Heart right ventricle (tissue), 16 donors: ENCODE results near the gene CCS. TPM values are rescaled to one million over a fixed set of nuclear protein-coding genes. Genes with fewer than 3 reads are reported as not detected.
A peak's percentile ranks its signal among the peaks of the same experiment; 100 is the strongest.

Source experiments
- ATAC-seq, 8 donors: fragments of 200-7000 bp; cut with Tn5 transposase; one replicate each; pipeline ENCODE4 v1.9.1; 2020; ENCODE audit warnings: mild to moderate bottlenecking in 8 of 8, moderate library complexity in 8 of 8, moderate number of reproducible peaks in 1 of 8
- DNase-seq, 2 donors: peaks; one replicate each; pipeline ENCODE4 v3.0.0-alpha.2; 2020
- H3K27ac ChIP-seq, 10 donors: fragments of 200-600 bp; sonication (generic) in 2 of 10; one replicate each; pipeline versions ENCODE4 v1.5.0 to v1.8.0; 2020 to 2022; ENCODE audit warnings: mild to moderate bottlenecking in 3 of 10
- H3K27me3 ChIP-seq, 7 donors: fragments of 200-600 bp; one replicate each; pipeline ENCODE4 v1.8.0; 2021 to 2022; ENCODE audit warnings: mild to moderate bottlenecking in 2 of 7
- H3K36me3 ChIP-seq, 9 donors: fragments of 200-600 bp; sonication (generic) in 1 of 9; one replicate each; pipeline versions ENCODE4 v1.5.0 to v1.8.0; 2020 to 2022; ENCODE audit warnings: mild to moderate bottlenecking in 2 of 9
- H3K4me1 ChIP-seq, 9 donors: fragments of 200-600 bp; sonication (generic) in 1 of 9; one replicate each; pipeline versions ENCODE4 v1.5.0 to v1.8.0; 2020 to 2022; ENCODE audit warnings: mild to moderate bottlenecking in 4 of 9
- H3K4me3 ChIP-seq, 10 donors: fragments of 200-600 bp; sonication (generic) in 2 of 10; one replicate each; pipeline versions ENCODE4 v1.5.0 to v1.8.0; 2020 to 2022; ENCODE audit warnings: mild to moderate bottlenecking in 7 of 10, moderate library complexity in 2 of 10
- H3K9me3 ChIP-seq, 11 donors: fragments of 200-600 bp in 10 of 11; sonication (generic) in 2 of 11; one replicate each; pipeline versions ENCODE4 v1.5.0 to v1.8.0; 2013 to 2022; ENCODE audit warnings: mild to moderate bottlenecking in 2 of 11, control low read depth in 1 of 11, moderate library complexity in 1 of 11
- CTCF ChIP-seq, 9 donors: fragments of 200-600 bp; sonication (generic) in 2 of 9; IDR thresholded peaks; one replicate each; pipeline versions ENCODE4 v1.5.0 to v1.8.0; 2021 to 2022; ENCODE audit warnings: antibody characterized with exemption in 9 of 9, mild to moderate bottlenecking in 5 of 9, moderate library complexity in 1 of 9
- WGBS, 2 donors: extraction: QIAGEN DNeasy Blood & Tissue Kit; methylation state at CpG; one replicate each; pipeline ENCODE4 v1.1.7; 2013; ENCODE audit warnings: inconsistent platforms in 1 of 2; 5-methylcytosine and 5-hydroxymethylcytosine counted together
- intact Hi-C, 10 donors: fragments of 100-400 bp; cut with DNase I; formaldehyde crosslinking; loops; one replicate each; pipeline versions ENCODE4 v1.11.1 to v1.14.2; 2022
- polyA plus RNA-seq, 2 donors: library from polyadenylated mRNA; stranded (reverse); fragments of 200-250 nt; gene quantifications; one replicate each; pipeline ENCODE4 v1.2.3, GENCODE V29; 2013
- total RNA-seq, 10 donors: library from RNA; stranded (reverse); fragmentation: NEBNext Ultra II Directional in 3 of 10; extraction: Animal tissue kit (Norgen Biotek cat#: 25700) in 3 of 10; gene quantifications; one replicate each; pipeline versions ENCODE4 v1.2.1 to v1.2.4, GENCODE V29; 2021 to 2023
- donor health status: Arrhythmogenic right ventricular cardiomyopathy.
- donor health status: ischemic (EF 13 %, LVEDD 7.1; RV severe dilation, severe dysfunction).
- donor health status: healthy with polysubstance abuse.
- donor health status: DM: no; HTN: yes; CAD: no.
- donor health status: DM: no; HTN: no; CAD: no.
- donor health status: ischemic (EF 25% LVEDD 6.9; RV normal size, moderate dysfunction).
- donor health status: ischemic (EF 25% LVEDD 5.7; RV mildly dilated, moderate dysfunction).
- donor health status: healthy.
- donor health status: DM: yes; HTN: yes; CAD: no.
- donor health status: Ischemic cardiomyopathy.
- donor health status: ischemic (EF 35%, LVEDD 5.7; RV mildly dilated, moderate dysfunction).
- donor health status: nonischemic (EF 11% LVEDD 7.7; RV severe dilation, severe dysfunction).
- donor health status: DM: yes; HTN: yes; CAD: no.
- donor health status: PGD.
- donor health status: ischemic (EF 29% LVEDD 5.4; RV normal size, mild dysfunction).
- donor health status: nonischemic (EF 23%, LVEDD 6.1; RV moderate dilation, normal function).

The CCS gene
- total and polyA plus RNA-seq, 12 donors = 15.9 to 73.6 (median 21.0) TPM

DNA sequence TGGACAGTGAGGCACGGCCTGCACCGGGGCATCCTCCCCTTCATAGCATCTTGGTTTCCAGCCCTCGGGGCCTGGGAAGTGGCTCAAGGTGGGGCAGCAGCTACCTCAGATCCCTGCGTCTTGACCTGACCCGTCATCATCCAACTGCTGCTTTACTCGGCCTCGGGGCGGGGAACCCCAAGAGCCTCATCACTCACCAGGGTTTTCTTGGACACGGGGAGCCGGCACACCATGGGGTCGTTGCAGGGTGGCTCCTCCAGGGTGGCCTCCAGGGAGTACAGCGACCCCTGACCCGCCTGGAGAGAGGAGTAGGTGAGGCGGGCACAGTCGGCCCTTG, 25.2 kb upstream of the CCS start:
- no peak for TF ChIP-seq CTCF (IDR thresholded peaks at IDR 0.05)
- H3K36me3 ChIP-seq = peaks cover 0 to 26% (median 0%) of the 10 kb centered on the region in 9 donors
- DNase-seq = no peak
- intact Hi-C loops = loop anchor here in 1 of 10 donors (2.0 kb wide), 1 partner anchor 21 kb away; the partner anchor contains the start of genes ACTN3 and ZDHHC24
- H3K9me3 ChIP-seq = no peaks in the 10 kb centered on the region
- peak overlapping the region; percentile 41 to 94 (median 70) for H3K4me3 ChIP-seq
- WGBS, 2 donors = 50 to 55% methylated on average over 13 to 15 of the region's 15 CpGs
- H3K27me3 ChIP-seq = peaks cover 0 to 22% (median 0%) of the 10 kb centered on the region in 7 donors
- ATAC-seq = peak in 2 of 8 donors; percentile 4 to 16
- peaks cover 3 to 14% (median 13%) of the 10 kb centered on the region in 9 donors for H3K4me1 ChIP-seq
- peak overlapping the region in 4 of 10 donors; percentile 17 to 61 (median 51) for H3K27ac ChIP-seq

DNA sequence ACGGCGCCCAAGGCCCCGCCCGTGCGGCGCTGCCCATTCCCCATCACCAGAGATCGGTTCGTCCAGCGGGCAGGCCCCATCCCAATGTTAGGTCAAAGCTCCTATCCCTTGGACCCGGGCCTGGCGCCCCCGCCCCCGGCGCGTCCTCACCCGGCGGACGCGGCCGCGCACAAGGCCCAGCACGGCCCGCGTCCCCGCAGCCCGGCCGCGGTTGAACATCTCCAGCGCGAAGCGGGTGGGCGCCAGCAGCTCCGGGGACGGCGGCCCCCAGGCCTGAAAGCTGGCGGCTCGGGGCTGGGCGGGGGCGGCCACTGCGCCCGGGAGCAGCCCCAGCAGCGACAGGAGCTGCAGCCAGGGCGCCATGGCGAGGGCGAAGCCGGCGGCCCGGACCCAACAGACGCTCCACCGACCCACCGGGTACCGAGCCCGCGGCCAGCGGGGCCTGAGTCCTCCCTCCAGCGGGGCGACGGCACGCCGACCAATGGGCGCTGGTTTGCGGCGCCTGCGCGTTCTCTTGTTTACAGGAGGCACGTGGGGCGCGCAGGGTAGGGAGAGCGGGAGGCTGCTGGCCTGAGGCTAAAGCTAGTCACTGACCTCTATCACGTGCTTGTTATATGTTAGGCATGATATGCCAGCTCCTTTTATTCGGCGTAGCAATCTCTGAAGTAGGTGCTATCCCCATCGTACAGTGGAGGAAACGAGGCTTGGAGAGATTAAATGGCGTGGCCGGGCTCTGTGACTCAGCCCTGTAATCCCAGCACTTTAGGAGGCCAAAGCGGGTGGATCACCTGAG, 24.7 kb upstream of the CCS start, which contains the start of gene CTSF:
Gene CTSF (minus strand): TSS at position 483 of the 793 bp plus-strand sequence. CDS start 120 bp downstream, at position 363.
- DNase-seq (peak; percentile 85 to 91), ATAC-seq (peak; percentile 89 to 98 (median 96))
- intact Hi-C loops = loop anchor here in 1 of 10 donors (2.0 kb wide), 1 partner anchor 22 kb away; the partner anchor contains the start of genes ACTN3 and ZDHHC24
- TF ChIP-seq CTCF (IDR thresholded peaks at IDR 0.05) = no peak
- WGBS, 2 donors = 4 to 5% methylated on average over 75 to 77 of the region's 77 CpGs
- peak within 1 kb of the TSS in 7 of 10 donors; percentile 17 to 61 (median 50) for H3K27ac ChIP-seq
- peak within 1 kb of the TSS; percentile 41 to 94 (median 70) for H3K4me3 ChIP-seq
- peaks cover 3 to 14% (median 13%) of the 10 kb centered on the region in 9 donors for H3K4me1 ChIP-seq
- H3K27me3 ChIP-seq = peaks cover 0 to 22% (median 0%) of the 10 kb centered on the region in 7 donors
- no peaks in the 10 kb centered on the region for H3K9me3 ChIP-seq
- H3K36me3 ChIP-seq = peaks cover 0 to 24% (median 0%) of the 10 kb centered on the region in 9 donors

GRCh38 chr11:66569076-66569475, 23.9 kb upstream of the CCS start:
- intact Hi-C loops = loop anchor here in 1 of 10 donors (2.0 kb wide), 1 partner anchor 22 kb away; the partner anchor contains the start of genes ACTN3 and ZDHHC24
- peaks cover 0 to 18% (median 0%) of the 10 kb centered on the region in 9 donors for H3K36me3 ChIP-seq
- DNase-seq = no peak
- H3K4me1 ChIP-seq = peaks cover 3 to 14% (median 13%) of the 10 kb centered on the region in 9 donors
- H3K4me3 ChIP-seq = peak overlapping the region in 1 of 10 donors; percentile 70
- no peak for TF ChIP-seq CTCF (IDR thresholded peaks at IDR 0.05)
- no peaks in the 10 kb centered on the region for H3K9me3 ChIP-seq
- peaks cover 0 to 22% (median 0%) of the 10 kb centered on the region in 7 donors for H3K27me3 ChIP-seq
- H3K27ac ChIP-seq = no peak overlapping the region
- WGBS, 2 donors = 85 to 87% methylated on average over 7 of the region's 7 CpGs
- no peak for ATAC-seq

- 55 to 61% methylated on average over 5 of the region's 5 CpGs for WGBS, 2 donors
- intact Hi-C loops = loop anchor here in 6 of 10 donors (5.0 to 10.0 kb wide), 3 partner anchors 117 to 275 kb away; partner anchors contain the start of gene RCE1 (in 1 of the 6)
Observed at GRCh38 chr11:66570079-66570849, 22.7 kb upstream of the CCS start.

More at GRCh38 chr11:66570079-66570849, 22.7 kb upstream of the CCS start:
- DNase-seq (no peak), ATAC-seq (no peak)
- H3K27me3 ChIP-seq = peaks cover 0 to 22% (median 0%) of the 10 kb centered on the region in 7 donors
- no peaks in the 10 kb centered on the region for H3K9me3 ChIP-seq
- H3K27ac ChIP-seq = no peak overlapping the region
- no peak overlapping the region for H3K4me3 ChIP-seq
- peaks cover 3 to 14% (median 13%) of the 10 kb centered on the region in 9 donors for H3K4me1 ChIP-seq
- TF ChIP-seq CTCF (IDR thresholded peaks at IDR 0.05) = no peak
- peaks cover 0 to 11% (median 0%) of the 10 kb centered on the region in 9 donors for H3K36me3 ChIP-seq
